Breast epithelium (tissue), 4 donors: ENCODE measurements around the gene HSD11B2. TPM values are rescaled to one million over a fixed set of nuclear protein-coding genes. Genes with fewer than 3 reads are reported as not detected.

Source experiments
- DNase-seq, 2 donors: peaks; one replicate each; pipeline ENCODE4 v3.0.0-alpha.2; 2019; ENCODE audit warnings: low spot score in 2 of 2
- H3K27ac ChIP-seq, 2 donors: fragments of 200-600 bp; sonication (generic) in 1 of 2; one replicate each; pipeline ENCODE4 v1.5.1; 2016 to 2019; ENCODE audit warnings: mild to moderate bottlenecking in 1 of 2
- H3K27me3 ChIP-seq, 2 donors: fragments of 200-600 bp; sonication (generic) in 1 of 2; one replicate each; pipeline versions ENCODE4 v1.5.1 to v1.6.0; 2017 to 2019; ENCODE audit warnings: control low read depth in 1 of 2, mild to moderate bottlenecking in 1 of 2
- H3K36me3 ChIP-seq: fragments of 200-600 bp; one replicate; pipeline ENCODE4 v1.5.1; 2019
- H3K4me1 ChIP-seq, 2 donors: fragments of 200-600 bp; sonication (generic); one replicate each; pipeline ENCODE4 v1.5.1; 2016 to 2019; ENCODE audit warnings: control low read depth in 1 of 2
- H3K4me3 ChIP-seq, 3 donors: fragments of 200-600 bp; sonication (generic); 1 replicate in 2 of 3; 2 replicates in 1 of 3; pipeline ENCODE4 v1.5.1; 2016 to 2019; ENCODE audit warnings: mild to moderate bottlenecking in 3 of 3, moderate library complexity in 2 of 3
- H3K9me3 ChIP-seq, 2 donors: fragments of 200-600 bp; sonication (generic) in 1 of 2; one replicate each; pipeline ENCODE4 v1.5.1; 2016 to 2019; ENCODE audit warnings: control low read depth in 1 of 2
- CTCF ChIP-seq, 3 donors: fragments of 450-650 bp; IDR thresholded peaks; one replicate each; pipeline ENCODE4 v1.5.1; 2016 to 2017; ENCODE audit warnings: antibody characterized with exemption in 3 of 3, mild to moderate bottlenecking in 3 of 3, moderate library complexity in 3 of 3
- POLR2A ChIP-seq: fragments of 450-650 bp; IDR thresholded peaks from one replicate; pipeline ENCODE4 v1.6.1; 2016; ENCODE audit warnings: antibody characterized with exemption, mild to moderate bottlenecking, moderate library complexity
- POLR2AphosphoS5 ChIP-seq, 3 donors: sonication (generic); formaldehyde crosslinking; IDR thresholded peaks; one replicate each; pipeline ENCODE4 v1.6.1; 2017; ENCODE audit warnings: antibody characterized with exemption in 3 of 3
- intact Hi-C: fragments of 100-400 bp; cut with DNase I; formaldehyde crosslinking; loops from one replicate; pipeline ENCODE4 v1.15.1; 2023; ENCODE audit warnings: low total_unique reads
- total RNA-seq, 3 donors: library from RNA; depleted of rRNA; stranded (reverse); fragments of >200 nt; gene quantifications; one replicate each; pipeline ENCODE4 v1.1.0, GENCODE V29; 2016

Gene HSD11B2
- total RNA-seq, 3 donors from 2014 or later: 0.32 to 66.9 (median 10.2) TPM

DNA sequence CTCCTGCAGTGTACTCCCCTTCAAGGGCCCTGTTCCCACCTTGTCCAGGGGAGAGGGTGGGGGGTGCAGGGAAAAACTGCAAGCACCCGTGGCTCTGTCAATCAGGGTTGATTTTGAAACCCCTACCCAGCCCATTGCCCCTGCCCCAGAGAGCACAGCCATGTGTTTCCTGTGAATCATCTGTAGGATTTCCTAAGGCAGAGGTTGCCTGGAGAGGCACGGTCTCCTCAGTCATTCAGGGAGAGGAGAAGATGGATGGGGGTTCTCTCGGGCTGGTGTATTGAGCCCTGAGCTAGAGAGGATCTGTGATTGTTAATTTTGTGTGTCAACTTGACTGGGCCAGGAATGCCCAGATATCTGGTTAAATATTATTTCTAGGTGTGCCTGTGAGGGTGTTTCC lies 55.9 kb downstream of the HSD11B2 start:
- Histone ChIP-seq H3K4me1 (peaks cover 0 to 6% of the 10 kb centered on the region in 2 donors), H3K36me3 (no peaks in the 10 kb centered on the region), H3K27me3 (no peaks in the 10 kb centered on the region), H3K4me3 (no peak overlapping the region), H3K27ac (no peak overlapping the region), H3K9me3 (no peaks in the 10 kb centered on the region)
- no peak for DNase-seq
- intact Hi-C loops: no loop called here
- no peak for TF ChIP-seq POLR2A
- no peak for TF ChIP-seq CTCF (IDR thresholded peaks at IDR 0.05)
- no peak for TF ChIP-seq POLR2AphosphoS5 (IDR thresholded peaks at IDR 0.05)

Other genes starting within 250 kb of the HSD11B2 start
- gene MATCAP1, start 247.2 kb upstream of the HSD11B2 start, total RNA-seq: 10 to 100 TPM; 10.9 to 13.4 (median 11.6) TPM
- gene EXOC3L1, start 241.0 kb upstream of the HSD11B2 start, total RNA-seq: 1 to 10 TPM; 1.1 to 3.6 (median 2.2) TPM
- gene E2F4, start 239.0 kb upstream of the HSD11B2 start, total RNA-seq: 10 to 100 TPM; 74.1 to 86.9 (median 76.1) TPM
- 10 to 100 TPM in 2 of 3 donors, 1 to 10 TPM in 1; 1.1 to 35.0 (median 19.7) TPM for gene ELMO3, start 232.0 kb upstream of the HSD11B2 start, total RNA-seq
- 10 to 100 TPM; 35.2 to 46.2 (median 44.2) TPM for gene TMEM208, start 204.0 kb upstream of the HSD11B2 start, total RNA-seq
- gene FHOD1, start 183.6 kb upstream of the HSD11B2 start, total RNA-seq: 10 to 100 TPM; 19.3 to 25.9 (median 22.6) TPM
- gene SLC9A5, start 182.1 kb upstream of the HSD11B2 start, total RNA-seq: 1 to 10 TPM in 2 of 3 donors, under 1 TPM in 1; 0.96 to 2.3 (median 1.3) TPM
- 10 to 100 TPM; 15.0 to 26.2 (median 19.8) TPM for gene PLEKHG4, start 151.6 kb upstream of the HSD11B2 start, total RNA-seq
- gene KCTD19, start 104.4 kb upstream of the HSD11B2 start, total RNA-seq: 1 to 10 TPM in 1 of 3 donors, not detected in 2; 1.0 TPM
- gene LRRC36, start 104.3 kb upstream of the HSD11B2 start, total RNA-seq: 1 to 10 TPM in 1 of 3 donors, under 1 TPM in 2; 0.16 to 3.3 (median 0.59) TPM
- 1 to 10 TPM; 1.3 to 6.9 (median 3.6) TPM for gene TPPP3, start 37.6 kb upstream of the HSD11B2 start, total RNA-seq
- gene ZDHHC1, start 14.6 kb upstream of the HSD11B2 start, total RNA-seq: 10 to 100 TPM; 17.4 to 20.3 (median 19.3) TPM
- gene ATP6V0D1, start 50.0 kb downstream of the HSD11B2 start, total RNA-seq: 100 to 1,000 TPM; 101 to 122 (median 104) TPM
- not detected for gene AGRP, start 52.4 kb downstream of the HSD11B2 start, total RNA-seq
- gene RIPOR1, start 97.7 kb downstream of the HSD11B2 start, total RNA-seq: 10 to 100 TPM; 32.0 to 50.5 (median 33.4) TPM
- 10 to 100 TPM; 27.8 to 51.7 (median 38.0) TPM for gene CTCF, start 131.4 kb downstream of the HSD11B2 start, total RNA-seq
- gene CARMIL2, start 214.0 kb downstream of the HSD11B2 start, total RNA-seq: 1 to 10 TPM in 2 of 3 donors, under 1 TPM in 1; 0.96 to 2.3 (median 1.6) TPM
- gene ACD, start 229.1 kb downstream of the HSD11B2 start, total RNA-seq: 10 to 100 TPM; 19.4 to 20.6 (median 19.8) TPM
- gene PARD6A, start 229.8 kb downstream of the HSD11B2 start, total RNA-seq: 1 to 10 TPM; 6.4 to 8.5 (median 7.2) TPM
- 10 to 100 TPM; 18.6 to 21.0 (median 20.1) TPM for gene ENKD1, start 235.6 kb downstream of the HSD11B2 start, total RNA-seq
- gene C16orf86, start 235.7 kb downstream of the HSD11B2 start, total RNA-seq: 10 to 100 TPM in 2 of 3 donors, 1 to 10 TPM in 1; 7.2 to 18.1 (median 11.1) TPM